H1 (cell line): ENCODE measurements around the gene CAPS. TPM values are rescaled to one million over a fixed set of nuclear protein-coding genes. Genes with fewer than 3 reads are reported as not detected.
"Not testable (repeated sequence)": the region's sequence is repeated elsewhere in the genome, so short reads cannot be mapped to it uniquely, and the experiment has no call there.

Experiments used
- CTCF ChIA-PET: fragments of 300-600 bp; sonication (Branson Sonifier 250); formaldehyde crosslinking; loops from one replicate; lab custom pipeline; 2021; ENCODE audit not compliant: partially characterized antibody; lab: Charles Lee
- POLR2A ChIA-PET: fragments of 300-600 bp; sonication (Branson Sonifier 250); formaldehyde crosslinking; loops from one replicate; lab custom pipeline; 2021; ENCODE audit warnings: inconsistent platforms; ENCODE audit not compliant: partially characterized antibody; lab: Charles Lee
- DNase-seq, 2 experiments: peaks; one replicate each; pipeline versions ENCODE4 v3.0.0 to v3.0.0-alpha.2; 2010 to 2022; ENCODE audit warnings: low spot score in 2 of 2, low read depth in 1 of 2, mixed read lengths in 1 of 2
- FAIRE-seq: peaks from 2 replicates; lab custom pipeline; 2011; peaks lifted over from hg19 to GRCh38; lab: Jason Lieb, UNC
- H2AFZ ChIP-seq: 2 replicates; pipeline ENCODE4 v1.8.1; 2012; ENCODE audit warnings: low read length, inconsistent platforms
- H2AK5ac ChIP-seq: 2 replicates; pipeline ENCODE4 v1.6.1; 2013; ENCODE audit warnings: low read depth, low read length
- H2BK120ac ChIP-seq: replicated peaks from 2 replicates; pipeline ENCODE3; 2013; ENCODE audit warnings: low read depth, low read length, inconsistent platforms
- H2BK12ac ChIP-seq: 2 replicates; pipeline ENCODE4 v1.6.1; 2013; ENCODE audit warnings: low read depth, low read length
- H2BK15ac ChIP-seq: 2 replicates; pipeline ENCODE4 v1.6.1; 2013; ENCODE audit warnings: low read length
- H2BK20ac ChIP-seq: 2 replicates; pipeline ENCODE4 v1.6.1; 2013; ENCODE audit warnings: low read length
- H2BK5ac ChIP-seq: 2 replicates; pipeline ENCODE4 v1.6.1; 2013; ENCODE audit warnings: low read depth, low read length
- H3K14ac ChIP-seq: 2 replicates; pipeline ENCODE4 v1.6.1; 2013; ENCODE audit warnings: inconsistent platforms; ENCODE audit not compliant: insufficient read length
- H3K18ac ChIP-seq: 2 replicates; pipeline ENCODE4 v1.6.1; 2013; ENCODE audit warnings: low read length; ENCODE audit errors: extremely low read depth
- H3K23ac ChIP-seq: 2 replicates; pipeline ENCODE4 v1.6.1; 2013; ENCODE audit warnings: inconsistent platforms; ENCODE audit not compliant: insufficient read length
- H3K23me2 ChIP-seq: 2 replicates; pipeline ENCODE4 v1.6.1; 2013; ENCODE audit warnings: low read depth, low read length
- H3K27ac ChIP-seq: 2 replicates; pipeline ENCODE4 v1.6.1; 2011; ENCODE audit warnings: low read depth, low read length, inconsistent platforms
- H3K27me3 ChIP-seq, 4 experiments: replicated peaks in 1 of 4; 1 replicate in 1 of 4; 2 replicates in 3 of 4; pipeline versions ENCODE4 v1.6.1 to v1.8.1; 2011 to 2013; ENCODE audit warnings: low read length in 3 of 4, mild to moderate bottlenecking in 3 of 4, inconsistent platforms in 2 of 4, mixed read lengths in 2 of 4, moderate library complexity in 1 of 4; ENCODE audit not compliant: control insufficient read depth in 3 of 4, insufficient read depth in 3 of 4; ENCODE audit errors: extremely low read depth in 1 of 4
- H3K36me3 ChIP-seq, 4 experiments: 2 replicates each; pipeline versions ENCODE4 v1.6.1 to v1.8.1; 2011 to 2013; ENCODE audit warnings: mild to moderate bottlenecking in 4 of 4, low read length in 3 of 4, moderate library complexity in 2 of 4, control low read depth in 1 of 4, inconsistent platforms in 1 of 4; ENCODE audit not compliant: insufficient read depth in 4 of 4, control insufficient read depth in 2 of 4
- H3K4ac ChIP-seq: replicated peaks from 2 replicates; pipeline ENCODE3; 2013; ENCODE audit warnings: low read length, low read depth, mixed read lengths, inconsistent platforms; ENCODE audit not compliant: insufficient read length
- H3K4me1 ChIP-seq, 4 experiments: replicated peaks in 1 of 4; 1 replicate in 1 of 4; 2 replicates in 3 of 4; pipeline versions ENCODE4 v1.6.1 to v1.8.1; 2011 to 2013; ENCODE audit warnings: low read length in 3 of 4, inconsistent platforms in 2 of 4, mixed read lengths in 1 of 4; ENCODE audit not compliant: insufficient read depth in 4 of 4, control insufficient read depth in 3 of 4
- H3K4me2 ChIP-seq, 2 experiments: 2 replicates each; pipeline versions ENCODE4 v1.6.1 to v1.8.1; 2011 to 2013; ENCODE audit warnings: low read depth in 2 of 2, low read length in 2 of 2, control low read depth in 1 of 2, inconsistent platforms in 1 of 2, mild to moderate bottlenecking in 1 of 2; ENCODE audit not compliant: insufficient read depth in 1 of 2
- H3K4me3 ChIP-seq, 4 experiments: fragments of 200-600, 300-600 bp in 1 of 4; sonication (generic), shearing (Covaris generic), sonication (Bioruptor Twin) in 1 of 4; 2 replicates each; pipeline versions ENCODE4 v1.5.1 to v1.8.1; 2011 to 2016; ENCODE audit warnings: low read length in 4 of 4, low read depth in 3 of 4, control low read depth in 2 of 4, inconsistent platforms in 2 of 4, mild to moderate bottlenecking in 2 of 4, mixed read lengths in 1 of 4, moderate library complexity in 1 of 4; ENCODE audit not compliant: insufficient read depth in 2 of 4; ENCODE audit errors: extremely low read depth in 1 of 4
- H3K56ac ChIP-seq: replicated peaks from 2 replicates; pipeline ENCODE3; 2013; ENCODE audit warnings: low read depth, mild to moderate bottlenecking, mixed read lengths, low read length, inconsistent platforms; ENCODE audit not compliant: insufficient read length
- H3K79me1 ChIP-seq: 2 replicates; pipeline ENCODE4 v1.6.1; 2013; ENCODE audit warnings: low read depth, low read length, control low read depth
- H3K79me2 ChIP-seq, 2 experiments: 2 replicates each; pipeline versions ENCODE4 v1.6.1 to v1.8.1; 2012 to 2013; ENCODE audit warnings: low read length in 2 of 2, mild to moderate bottlenecking in 2 of 2, inconsistent platforms in 1 of 2; ENCODE audit not compliant: insufficient read depth in 2 of 2, control insufficient read depth in 1 of 2
- H3K9ac ChIP-seq, 4 experiments: replicated peaks in 1 of 4; 1 replicate in 1 of 4; 2 replicates in 3 of 4; pipeline versions ENCODE4 v1.6.1 to v1.8.1; 2011 to 2013; ENCODE audit warnings: low read depth in 3 of 4, low read length in 3 of 4, control low read depth in 2 of 4, mild to moderate bottlenecking in 2 of 4, moderate library complexity in 2 of 4, inconsistent platforms in 1 of 4; ENCODE audit errors: extremely low read depth in 1 of 4
- H3K9me3 ChIP-seq, 2 experiments: 2 replicates each; pipeline versions ENCODE4 v1.6.1 to v1.8.1; 2012 to 2013; ENCODE audit warnings: mild to moderate bottlenecking in 2 of 2, moderate library complexity in 2 of 2, control low read depth in 1 of 2, inconsistent platforms in 1 of 2, low read depth in 1 of 2, low read length in 1 of 2, mixed read lengths in 1 of 2; ENCODE audit not compliant: insufficient read depth in 2 of 2
- H4K20me1 ChIP-seq, 2 experiments: replicated peaks in 1 of 2; 2 replicates each; pipeline versions ENCODE3 to v1.8.1; 2011 to 2013; ENCODE audit warnings: inconsistent platforms in 2 of 2, low read length in 2 of 2, mild to moderate bottlenecking in 1 of 2; ENCODE audit not compliant: insufficient read depth in 2 of 2, control insufficient read depth in 1 of 2
- H4K5ac ChIP-seq: 2 replicates; pipeline ENCODE4 v1.6.1; 2013; ENCODE audit warnings: low read length, low read depth, mixed read lengths, inconsistent platforms; ENCODE audit not compliant: insufficient read length
- H4K8ac ChIP-seq: 2 replicates; pipeline ENCODE4 v1.8.0; 2013; ENCODE audit warnings: mild to moderate bottlenecking, moderate library complexity, low read length, inconsistent platforms; ENCODE audit not compliant: insufficient read depth; ENCODE audit errors: extremely low read depth
- H4K91ac ChIP-seq: replicated peaks from 2 replicates; pipeline ENCODE3; 2013; ENCODE audit warnings: low read length, mixed read lengths, inconsistent platforms; ENCODE audit not compliant: insufficient read length
- WGBS, 2 experiments: shearing (Covaris generic) in 1 of 2; methylation state at CpG; one replicate each; pipeline versions ENCODE4 v1.1.6 to v1.1.7; 2013 to 2015; ENCODE audit warnings: low lambda C conversion rate in 2 of 2, mixed read lengths in 2 of 2, inconsistent platforms in 1 of 2, low coverage in 1 of 2, missing lambda C conversion rate in 1 of 2; ENCODE audit not compliant: insufficient replicate concordance in 2 of 2, insufficient coverage in 1 of 2, insufficient read length in 1 of 2; ENCODE audit errors: extremely low coverage in 1 of 2, missing lambda C conversion rate in 1 of 2; 5-methylcytosine and 5-hydroxymethylcytosine counted together
- polyA plus RNA-seq, 7 experiments: library from polyadenylated mRNA; depleted of rRNA in 3 of 7; stranded (reverse) in 5 of 7; unstranded in 2 of 7; fragments of >200 nt in 5 of 7; fragments of 200-250 nt in 2 of 7; gene quantifications; 1 replicate in 5 of 7; 2 replicates in 1 of 7; 4 replicates in 1 of 7; pipeline versions ENCODE4 v1.2.1 to v1.2.3, GENCODE V29; 2011 to 2013; ENCODE audit warnings: missing spikeins in 2 of 7, mixed read lengths in 2 of 7
- total RNA-seq: library from RNA; stranded (reverse); fragmentation: NEBNext Ultra II Directional; extraction: Animal tissue kit (Norgen Biotek cat#: 25700); gene quantifications from 2 replicates; pipeline ENCODE4 v1.2.1, GENCODE V29; 2021

The CAPS gene
- total and polyA plus RNA-seq, 2 of the 8 experiments (the other 6 are each of a cell fraction or from before 2014, with no cell fraction given): 2.1 to 2.4 TPM

GRCh38 chr19:5883157-5883873 is 30.7 kb upstream of the CAPS start:
- 96% methylated on average over 11 of the region's 13 CpGs; no CpG with 5 or more reads in 1 of the 2 experiments for WGBS, 2 experiments
- H3K18ac ChIP-seq: not testable (repeated sequence)

More at GRCh38 chr19:5883157-5883873, 30.7 kb upstream of the CAPS start:
- not testable (repeated sequence) for H2BK20ac ChIP-seq, H3K9me3 ChIP-seq, H3K56ac ChIP-seq, H2BK5ac ChIP-seq, DNase-seq, H3K9ac ChIP-seq, H2AK5ac ChIP-seq, FAIRE-seq, H3K4me3 ChIP-seq, H3K27me3 ChIP-seq, H2BK12ac ChIP-seq, H3K4ac ChIP-seq, H3K27ac ChIP-seq, H3K4me2 ChIP-seq, H2AFZ ChIP-seq, H4K91ac ChIP-seq, H3K23me2 ChIP-seq, H2BK15ac ChIP-seq, H4K8ac ChIP-seq, H3K79me2 ChIP-seq, H3K23ac ChIP-seq, H4K20me1 ChIP-seq, H3K36me3 ChIP-seq, H3K14ac ChIP-seq, H4K5ac ChIP-seq, H3K79me1 ChIP-seq, H2BK120ac ChIP-seq
- H3K4me1 ChIP-seq: peaks cover 0 to 17% (median 6%) of the 10 kb centered on the region in 4 experiments; a peak in 6 of 7 replicates
- ChIA-PET CTCF (interaction anchor here (0.6 to 1.6 kb wide), 8 partner anchors 8 to 189 kb away, joined by 3 to 9 read pairs (median 4); no protein-coding TSS in a partner anchor), POLR2A (interaction anchor here (1.0 to 2.2 kb wide), 5 partner anchors 7 to 88 kb away, joined by 3 to 6 read pairs (median 3); no protein-coding TSS in a partner anchor)
